Hematopoietic multipotent progenitor cell treated with erythropoietin and hydrocortisone succinate and interleukin-3 and kit ligand, for 8 days (in vitro differentiated cells): ENCODE measurements around the gene AHSP.
"Not testable (repeated sequence)": the region's sequence is repeated elsewhere in the genome, so short reads cannot be mapped to it uniquely, and the experiment has no call there.

ENCODE experiments used
- DNase-seq: peaks from one replicate; pipeline ENCODE4 v3.0.0-alpha.2; 2015

The AHSP gene

DNA sequence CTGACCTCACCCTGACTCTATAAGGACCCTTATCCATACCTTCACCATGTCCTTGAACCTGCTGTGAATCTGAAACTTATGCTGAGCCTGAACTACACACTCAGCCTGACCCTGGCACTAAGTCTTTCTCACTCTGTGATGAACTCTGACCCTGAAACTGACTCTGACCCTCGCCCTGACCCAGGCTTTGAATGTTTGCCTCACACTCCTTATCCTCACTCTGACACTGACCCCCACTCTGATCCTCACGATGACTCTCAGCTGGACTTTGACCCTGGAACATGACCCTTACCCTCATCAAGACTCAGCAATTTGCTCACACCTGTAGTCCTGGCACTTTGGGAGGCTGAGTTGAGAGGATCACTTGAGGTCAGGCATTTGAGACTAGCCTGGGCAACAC is 4.4 kb downstream of the AHSP start:
- DNase-seq: no peak

DNA sequence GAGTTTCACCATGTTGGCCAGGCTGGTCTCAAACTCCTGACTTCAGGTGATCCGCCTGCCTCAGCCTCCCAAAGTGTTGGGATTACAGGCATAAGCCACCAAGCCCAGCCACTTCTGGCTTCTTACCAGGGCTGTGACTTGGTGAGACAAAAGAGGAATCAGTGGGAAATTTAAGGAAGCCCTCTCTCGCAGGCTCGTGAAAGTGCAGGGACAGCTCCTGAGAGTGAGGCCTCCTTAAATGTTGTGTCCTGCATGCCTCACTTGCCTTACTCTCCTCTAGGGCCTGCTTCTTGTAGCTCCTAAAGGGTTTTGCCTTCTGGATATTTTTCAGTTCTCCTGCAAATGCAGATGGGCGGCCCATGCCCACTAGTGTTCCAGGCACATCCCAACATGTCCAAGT is 5.2 kb downstream of the AHSP start:
- no peak for DNase-seq

DNA sequence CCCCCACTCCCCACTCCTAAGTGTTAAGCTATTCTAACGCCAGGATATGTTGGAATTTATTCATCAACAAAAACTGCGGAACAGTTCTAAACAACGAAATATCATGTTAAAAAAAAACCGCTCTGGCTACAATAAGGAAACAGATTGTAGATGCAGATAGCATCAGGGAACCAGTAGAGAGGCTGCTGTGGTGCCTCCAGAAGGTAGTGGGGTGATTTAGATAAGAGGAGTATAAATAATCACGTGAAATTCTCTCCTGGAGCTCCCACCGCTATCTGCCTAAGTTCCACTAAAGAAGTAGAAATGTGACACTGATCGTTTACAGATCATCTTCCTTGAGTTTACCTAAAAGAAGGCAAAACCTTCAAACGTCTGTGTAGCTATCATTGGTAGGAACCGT is 8.0 kb downstream of the AHSP start:
- DNase-seq: peak; percentile 92

DNA sequence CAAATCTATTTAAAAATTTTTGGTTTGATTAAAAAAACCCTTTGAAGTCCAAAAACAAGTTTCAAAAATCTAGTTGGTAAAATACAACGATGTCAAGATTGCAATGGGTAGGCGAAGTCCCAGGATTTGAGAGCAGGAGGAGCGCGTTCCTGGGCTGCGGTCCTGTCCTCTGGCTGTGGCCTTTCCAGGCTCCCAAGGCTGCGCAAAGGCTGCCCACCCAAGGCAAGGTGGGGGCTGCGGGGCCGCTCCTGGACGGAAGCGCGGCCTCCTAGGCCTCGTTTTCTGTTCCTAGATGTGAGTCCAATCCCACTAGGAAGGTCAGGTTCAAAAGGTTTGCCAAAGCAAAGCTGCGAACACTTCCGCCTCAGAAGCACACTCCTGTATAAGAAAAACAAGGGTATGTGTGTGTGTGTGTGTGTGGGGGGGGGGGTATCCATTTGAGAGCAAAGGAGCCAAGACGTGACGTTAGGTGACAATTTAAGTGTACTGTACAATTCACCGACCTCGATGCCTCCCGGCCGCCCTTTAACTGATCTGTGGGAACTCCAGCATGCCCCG is 9.2 kb downstream of the AHSP start:
- no peak for DNase-seq

DNA sequence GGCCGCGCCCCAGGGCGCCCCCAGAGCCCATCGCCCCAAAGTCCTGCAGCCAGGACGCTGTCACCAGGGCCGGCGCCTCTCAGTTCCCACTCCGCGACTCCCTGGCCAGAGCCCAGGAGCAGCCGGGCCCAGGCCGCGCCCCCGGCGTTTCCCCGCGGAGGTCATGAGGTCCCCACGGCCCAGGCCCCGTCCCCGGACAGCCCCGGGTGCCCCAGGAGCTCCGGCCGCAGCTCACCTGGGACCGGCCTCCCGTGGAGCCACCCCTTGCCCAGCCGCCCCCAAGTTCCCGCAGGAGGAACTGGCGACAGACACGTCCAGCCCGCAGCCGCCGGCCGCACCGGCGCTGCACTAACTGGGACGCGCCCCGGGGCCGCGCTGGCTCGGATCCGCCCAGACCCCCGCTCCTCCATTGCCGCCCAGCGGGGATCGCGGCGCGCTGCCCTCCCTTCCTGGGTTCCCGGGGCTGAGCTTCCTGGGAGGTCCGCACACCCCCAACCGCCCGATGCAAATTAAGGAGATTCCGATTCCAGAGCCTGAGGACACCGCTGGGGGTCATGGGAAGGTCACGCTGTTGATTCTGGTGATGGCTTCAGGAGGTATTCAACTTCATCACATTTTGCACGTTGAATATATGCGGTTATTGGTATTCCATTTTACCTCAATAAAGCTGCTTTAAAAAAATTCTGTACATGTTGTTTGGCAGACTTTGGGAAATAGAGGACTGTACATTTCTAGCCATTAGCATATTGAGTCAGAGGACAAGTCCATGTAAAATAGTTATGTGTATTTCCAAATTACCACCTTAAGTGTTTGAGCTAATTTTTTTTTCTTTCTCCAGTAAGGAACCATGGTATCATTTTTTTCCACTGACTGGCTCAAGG is 9.9 kb downstream of the AHSP start:
- peak; percentile 29 for DNase-seq

GRCh38 chr16:31538243-31538598 is 10.5 kb downstream of the AHSP start:
- DNase-seq: not testable (repeated sequence)

DNA sequence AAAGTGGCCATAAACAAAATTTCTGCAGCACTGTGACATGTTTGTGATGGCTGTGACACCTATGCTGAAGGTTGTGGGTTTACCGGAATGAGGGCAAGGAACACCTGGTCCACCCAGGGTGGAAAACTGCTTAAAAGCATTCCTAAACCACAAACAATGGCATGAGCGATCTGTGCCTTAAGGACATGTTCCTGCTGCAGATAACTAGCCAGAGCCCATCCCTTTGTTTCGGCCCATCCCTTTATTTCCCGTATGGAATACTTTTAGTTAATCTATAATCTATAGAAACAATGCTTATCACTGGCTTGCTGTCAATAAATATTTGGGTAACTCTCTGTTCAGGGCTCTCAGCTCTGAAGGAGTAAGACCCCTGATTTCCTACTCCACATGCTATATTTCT is 12.1 kb downstream of the AHSP start:
- not testable (repeated sequence) for DNase-seq

DNA sequence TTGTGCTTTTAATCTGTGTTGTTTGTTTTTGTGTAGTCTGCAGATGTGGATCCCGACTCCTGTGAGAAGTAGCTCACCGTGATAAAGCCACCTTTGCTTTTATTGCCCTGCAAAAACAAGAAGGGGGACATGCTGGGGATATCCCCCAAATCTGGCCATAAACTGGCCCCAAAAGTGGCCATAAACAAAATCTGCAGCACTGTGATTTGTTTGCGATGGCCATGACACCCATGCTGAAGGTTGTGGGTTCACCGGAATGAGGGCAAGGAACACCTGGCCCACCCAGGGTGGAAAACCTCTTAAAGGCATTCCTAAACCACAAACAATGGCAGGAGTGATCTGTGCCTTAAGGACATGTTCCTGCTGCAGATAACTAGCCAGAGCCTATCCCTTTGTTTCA is 15.1 kb downstream of the AHSP start:
- DNase-seq: no peak

- DNase-seq: no peak
Measured at GRCh38 chr16:31561426-31562233, 33.9 kb downstream of the AHSP start.

- peak; percentile 61 for DNase-seq
Measured at GRCh38 chr16:31568577-31569359, 41.1 kb downstream of the AHSP start.

DNA sequence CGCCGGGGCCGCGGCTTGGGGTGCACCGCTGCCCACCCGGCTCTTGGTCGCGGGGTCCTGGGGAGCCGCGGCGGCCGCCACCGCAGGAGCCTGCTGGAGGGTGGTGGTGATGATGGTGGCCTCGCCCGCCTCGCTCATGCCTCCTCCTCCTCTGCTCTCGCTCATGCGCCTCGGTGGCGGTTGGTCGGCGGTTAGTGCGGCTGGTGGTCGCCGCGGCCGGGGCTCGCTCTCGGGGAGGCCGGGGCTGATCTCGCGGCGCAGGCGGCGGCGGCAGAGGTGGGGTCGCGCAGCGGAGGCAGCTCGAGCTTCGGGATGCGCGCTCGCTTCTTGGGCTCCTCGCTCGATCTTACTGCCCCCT is 41.6 kb downstream of the AHSP start:
- DNase-seq: no peak

GRCh38 chr16:31572821-31573220 is 45.1 kb downstream of the AHSP start:
- DNase-seq: no peak

GRCh38 chr16:31574159-31574558 is 46.5 kb downstream of the AHSP start:
- not testable (repeated sequence) for DNase-seq

DNA sequence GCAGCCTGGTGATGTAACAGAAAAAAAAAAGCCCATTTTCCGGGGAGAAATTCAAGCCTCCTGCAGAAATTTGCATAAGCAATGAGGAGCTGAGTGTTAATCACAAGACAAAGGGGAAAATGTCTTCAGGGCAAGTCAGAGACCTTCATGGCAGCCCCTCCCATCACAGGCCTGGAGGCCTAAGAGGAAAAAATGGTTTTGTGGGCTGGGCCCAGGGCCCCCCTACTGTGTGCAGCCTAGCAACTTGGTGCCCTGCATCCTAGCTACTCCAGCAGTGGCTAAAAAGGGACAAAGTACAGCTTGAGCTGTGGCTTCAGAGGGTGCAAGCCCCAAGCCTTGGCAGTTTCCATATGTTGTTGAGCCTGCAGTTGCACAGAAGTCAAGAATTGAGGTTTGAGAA is 49.7 kb downstream of the AHSP start:
- DNase-seq: no peak
